Epithelial cell of esophagus (primary cell): ENCODE measurements around the gene DNAJB4.
"Not testable (repeated sequence)": the region's sequence is repeated elsewhere in the genome, so short reads cannot be mapped to it uniquely, and the experiment has no call there.

Experiments used
- DNase-seq: peaks from one replicate; pipeline ENCODE4 v3.0.0; 2010; ENCODE audit warnings: low read depth
- H3K4me3 ChIP-seq: 2 replicates; pipeline ENCODE4 v1.5.1; 2011; ENCODE audit warnings: mild to moderate bottlenecking, low read length, control low read depth
- CTCF ChIP-seq: IDR thresholded peaks from 2 replicates; pipeline ENCODE4 v1.5.1; 2011; ENCODE audit warnings: low read depth, mild to moderate bottlenecking, low read length, control low read depth, inconsistent platforms; ENCODE audit not compliant: insufficient read depth; ENCODE audit errors: missing control alignments

The DNAJB4 gene

GRCh38 chr1:78061825-78062523, 57.2 kb downstream of the DNAJB4 start:
- no peak for TF ChIP-seq CTCF
- DNase-seq: peak; percentile 52
- H3K4me3 ChIP-seq: no peak overlapping the region

DNA sequence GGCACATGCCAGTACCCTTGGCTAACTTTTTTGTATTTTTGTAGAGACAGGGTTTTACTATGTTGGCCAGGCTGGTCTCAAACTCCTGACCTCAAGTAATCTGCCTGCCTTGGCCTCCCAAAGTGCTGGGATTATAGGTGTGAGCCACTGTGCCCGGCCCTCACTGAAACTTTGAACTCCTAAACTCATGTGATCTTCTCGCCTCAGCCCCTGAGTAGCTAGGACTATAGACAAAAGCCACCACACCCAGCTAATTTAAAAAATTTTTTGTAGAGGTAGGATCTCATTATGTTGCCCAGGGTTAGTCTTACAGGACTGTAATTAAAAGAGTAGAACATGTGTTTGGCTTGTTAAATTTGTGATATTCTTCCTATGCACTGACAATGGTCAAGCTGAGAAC, 60.1 kb downstream of the DNAJB4 start:
- not testable (repeated sequence) for DNase-seq, H3K4me3 ChIP-seq
